Smooth muscle cell (in vitro differentiated cells): ENCODE measurements around the gene TRAP1. TPM values are rescaled to one million over a fixed set of nuclear protein-coding genes. Genes with fewer than 3 reads are reported as not detected.
A peak's percentile ranks its signal among the peaks of the same experiment; 100 is the strongest.

Experiments used
- DNase-seq: peaks from one replicate; lab custom pipeline; 2025; ENCODE audit not compliant: unreplicated experiment; lab: John Stamatoyannopoulos, UW
- H2AFZ ChIP-seq: fragments of 200-600 bp; sonication (generic); 2 replicates; pipeline ENCODE4 v1.6.0; 2016; ENCODE audit warnings: antibody characterized with exemption, low read depth, mild to moderate bottlenecking
- H3F3A ChIP-seq: fragments of 200-600 bp; sonication (generic); 2 replicates; pipeline ENCODE4 v1.6.0; 2017; ENCODE audit warnings: antibody characterized with exemption, low read depth
- H3K27ac ChIP-seq: fragments of 200-600 bp; sonication (generic); 2 replicates; pipeline ENCODE4 v1.5.1; 2016; ENCODE audit warnings: low read depth, mild to moderate bottlenecking
- H3K27me3 ChIP-seq: fragments of 200-600 bp; sonication (generic); 2 replicates; pipeline ENCODE4 v1.6.1; 2016; ENCODE audit warnings: low read depth, mild to moderate bottlenecking
- H3K36me3 ChIP-seq: fragments of 200-600 bp; sonication (generic); 2 replicates; pipeline ENCODE4 v1.5.1; 2016; ENCODE audit warnings: low read depth
- H3K4me1 ChIP-seq: fragments of 200-600 bp; sonication (generic); 2 replicates; pipeline ENCODE4 v1.5.1; 2016; ENCODE audit warnings: low read depth
- H3K4me2 ChIP-seq: fragments of 200-600 bp; sonication (generic); 2 replicates; pipeline ENCODE4 v1.6.0; 2016; ENCODE audit warnings: mild to moderate bottlenecking
- H3K4me3 ChIP-seq: fragments of 200-600 bp; sonication (generic); 2 replicates; pipeline ENCODE4 v1.5.1; 2016; ENCODE audit warnings: mild to moderate bottlenecking
- H3K79me2 ChIP-seq: fragments of 200-600 bp; sonication (generic); 2 replicates; pipeline ENCODE4 v1.6.0; 2016; ENCODE audit warnings: low read depth, mild to moderate bottlenecking
- H3K9ac ChIP-seq: fragments of 200-600 bp; sonication (generic); 2 replicates; pipeline ENCODE4 v1.6.0; 2016; ENCODE audit warnings: low read depth
- H3K9me3 ChIP-seq: fragments of 200-600 bp; sonication (generic); replicated peaks from 2 replicates; pipeline ENCODE4 v1.5.1; 2016; ENCODE audit warnings: low read depth
- H4K20me1 ChIP-seq: fragments of 200-600 bp; sonication (generic); 2 replicates; pipeline ENCODE4 v1.6.0; 2016; ENCODE audit warnings: low read depth
- WGBS: methylation state at CpG from one replicate; pipeline ENCODE4 v1.1.7; 2016; ENCODE audit warnings: low lambda C conversion rate; 5-methylcytosine and 5-hydroxymethylcytosine counted together
- polyA plus RNA-seq: library from polyadenylated mRNA; unstranded; fragments of >200 nt; fragmentation: Nextera tagmentation; extraction: Ambion mirVana; gene quantifications from 2 replicates; pipeline ENCODE4 v1.2.1, GENCODE V29; 2016
- total RNA-seq: library from RNA; depleted of rRNA; stranded (reverse); fragments of >200 nt; gene quantifications from 2 replicates; pipeline ENCODE4 v1.2.3, GENCODE V29; 2014
- TF ChIP-seq, protein P1 (sequence below): fragments of 200-600 bp; sonication (generic); IDR thresholded peaks from 2 replicates; pipeline ENCODE4 v1.5.1; 2017; ENCODE audit warnings: borderline replicate concordance, mild to moderate bottlenecking, antibody characterized with exemption; ENCODE audit not compliant: insufficient read depth, poor library complexity, severe bottlenecking

The TRAP1 gene
- total and polyA plus RNA-seq, 2 experiments from 2014 or later: 37.7 to 46.6 TPM

DNA sequence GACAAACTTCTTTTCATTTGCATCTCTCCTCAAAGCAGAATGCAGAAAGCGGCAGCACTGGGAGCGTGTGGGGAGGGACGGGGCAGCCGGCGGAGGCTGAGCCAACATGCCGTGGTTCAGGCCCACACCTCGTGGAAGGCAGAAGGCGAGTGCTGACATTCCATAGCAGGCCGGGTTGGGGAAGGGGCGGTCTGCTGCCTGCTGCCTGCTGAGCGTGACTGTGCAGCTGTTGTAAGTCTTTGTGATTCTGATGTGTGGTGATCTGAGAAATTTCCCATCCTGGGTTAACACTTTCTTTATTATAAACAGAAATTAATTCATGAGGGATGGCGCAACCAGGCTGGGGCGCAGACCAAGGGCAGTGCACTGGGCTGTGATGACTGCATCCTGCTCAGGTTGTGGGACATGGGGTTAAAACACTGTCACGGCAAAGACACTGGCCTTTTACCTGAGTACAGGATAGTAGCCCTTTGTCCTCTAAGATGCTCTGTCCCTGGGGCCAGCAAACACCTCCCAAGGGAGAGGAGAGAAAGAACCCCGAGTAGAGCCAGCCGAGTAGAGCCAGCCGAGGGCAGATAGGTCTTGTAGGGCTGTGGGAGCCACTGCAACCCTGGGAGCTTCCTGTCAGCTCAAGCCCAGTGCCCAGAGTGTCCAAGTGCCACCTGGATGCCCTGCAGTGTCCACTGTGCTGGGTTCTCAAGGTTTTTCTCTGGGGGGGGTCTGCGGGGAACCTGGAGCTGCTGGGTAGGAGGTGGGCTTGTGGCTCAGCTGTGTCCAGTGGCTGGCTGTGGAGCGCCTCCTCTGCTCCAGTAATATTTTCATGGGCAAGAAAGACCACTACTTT, 71.6 kb downstream of the TRAP1 start:
- H3K9ac ChIP-seq: no peak overlapping the region
- H3K4me1 ChIP-seq: peaks cover 14% of the 10 kb centered on the region
- peaks cover 15% of the 10 kb centered on the region for H4K20me1 ChIP-seq
- peak overlapping the region; percentile 10 for H3K4me2 ChIP-seq
- H3K9me3 ChIP-seq: no peaks in the 10 kb centered on the region
- H3K27me3 ChIP-seq: no peaks in the 10 kb centered on the region
- no peak for DNase-seq
- H3K36me3 ChIP-seq: no peaks in the 10 kb centered on the region
- peaks cover 3% of the 10 kb centered on the region for H3F3A ChIP-seq
- 49% methylated on average over 19 of the region's 19 CpGs for WGBS
- no peaks in the 10 kb centered on the region for H3K79me2 ChIP-seq
- no peak overlapping the region for H3K4me3 ChIP-seq
- no peak overlapping the region for H3K27ac ChIP-seq
- no peak overlapping the region for H2AFZ ChIP-seq
- TF ChIP-seq, protein P1, sequence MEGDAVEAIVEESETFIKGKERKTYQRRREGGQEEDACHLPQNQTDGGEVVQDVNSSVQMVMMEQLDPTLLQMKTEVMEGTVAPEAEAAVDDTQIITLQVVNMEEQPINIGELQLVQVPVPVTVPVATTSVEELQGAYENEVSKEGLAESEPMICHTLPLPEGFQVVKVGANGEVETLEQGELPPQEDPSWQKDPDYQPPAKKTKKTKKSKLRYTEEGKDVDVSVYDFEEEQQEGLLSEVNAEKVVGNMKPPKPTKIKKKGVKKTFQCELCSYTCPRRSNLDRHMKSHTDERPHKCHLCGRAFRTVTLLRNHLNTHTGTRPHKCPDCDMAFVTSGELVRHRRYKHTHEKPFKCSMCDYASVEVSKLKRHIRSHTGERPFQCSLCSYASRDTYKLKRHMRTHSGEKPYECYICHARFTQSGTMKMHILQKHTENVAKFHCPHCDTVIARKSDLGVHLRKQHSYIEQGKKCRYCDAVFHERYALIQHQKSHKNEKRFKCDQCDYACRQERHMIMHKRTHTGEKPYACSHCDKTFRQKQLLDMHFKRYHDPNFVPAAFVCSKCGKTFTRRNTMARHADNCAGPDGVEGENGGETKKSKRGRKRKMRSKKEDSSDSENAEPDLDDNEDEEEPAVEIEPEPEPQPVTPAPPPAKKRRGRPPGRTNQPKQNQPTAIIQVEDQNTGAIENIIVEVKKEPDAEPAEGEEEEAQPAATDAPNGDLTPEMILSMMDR: no peak

DNA sequence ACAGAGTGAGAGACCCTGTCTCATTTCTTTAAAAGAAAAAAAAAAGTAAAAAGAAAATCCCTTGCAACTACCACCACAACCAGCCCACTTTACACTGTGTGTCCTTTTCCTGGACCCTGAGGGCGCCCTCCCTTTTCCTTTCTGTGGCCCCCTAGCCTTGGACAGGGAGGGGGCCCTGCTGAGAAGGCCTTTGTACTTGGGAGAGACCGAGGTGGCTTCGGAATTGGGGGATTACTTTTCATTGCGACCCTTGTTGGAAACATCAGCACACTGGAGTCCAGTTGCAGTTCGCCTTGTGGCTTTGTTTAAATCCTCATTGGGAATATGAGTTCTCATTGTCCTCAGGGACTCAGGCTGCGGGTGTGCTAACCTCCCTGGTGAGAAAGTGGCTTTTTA, 72.2 kb downstream of the TRAP1 start:
- no peak overlapping the region for H3K27ac ChIP-seq
- H2AFZ ChIP-seq: no peak overlapping the region
- peaks cover 19% of the 10 kb centered on the region for H4K20me1 ChIP-seq
- peaks cover 3% of the 10 kb centered on the region for H3F3A ChIP-seq
- WGBS: 76% methylated on average over 6 of the region's 6 CpGs
- peaks cover 14% of the 10 kb centered on the region for H3K4me1 ChIP-seq
- H3K36me3 ChIP-seq: no peaks in the 10 kb centered on the region
- TF ChIP-seq, protein P1: no peak
- H3K27me3 ChIP-seq: no peaks in the 10 kb centered on the region
- no peaks in the 10 kb centered on the region for H3K79me2 ChIP-seq
- peak overlapping the region; percentile 10 for H3K4me2 ChIP-seq
- H3K9ac ChIP-seq: no peak overlapping the region
- no peak overlapping the region for H3K4me3 ChIP-seq
- H3K9me3 ChIP-seq: no peaks in the 10 kb centered on the region
- no peak for DNase-seq

DNA sequence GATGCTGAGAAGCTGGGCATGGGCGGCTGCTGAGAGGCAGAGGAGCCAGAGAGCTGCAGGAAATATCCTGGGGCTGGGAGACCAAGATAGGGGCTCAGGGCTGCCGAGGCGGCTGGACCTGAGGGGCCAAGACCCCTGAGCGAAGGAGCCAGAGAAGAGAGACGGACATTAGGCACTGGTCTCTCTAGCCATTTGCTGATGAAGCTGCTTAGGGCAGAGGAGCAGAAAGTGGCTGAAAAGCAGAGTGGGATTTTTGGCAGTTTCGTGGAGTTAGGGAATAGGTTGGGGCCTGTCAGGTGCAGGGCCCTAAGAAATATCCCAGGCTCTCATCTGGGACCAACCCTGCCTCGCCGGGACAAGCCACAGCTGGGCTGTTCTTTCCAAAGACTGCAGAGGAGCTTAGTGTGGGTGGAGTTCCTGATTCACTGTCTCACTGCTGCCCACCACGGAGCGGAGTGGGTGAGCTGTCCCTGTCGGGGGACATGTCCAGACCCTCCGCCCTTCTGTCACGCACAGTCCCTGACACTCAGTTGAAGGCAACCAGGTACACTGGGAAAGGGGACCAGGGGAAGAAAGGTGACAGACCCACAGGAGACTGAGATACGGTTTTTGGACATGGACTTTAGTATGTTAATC, 74.1 kb downstream of the TRAP1 start:
- no peak for DNase-seq
- Histone ChIP-seq H3K4me1 (peaks cover 14% of the 10 kb centered on the region), H2AFZ (no peak overlapping the region), H3K4me3 (no peak overlapping the region), H3K27me3 (no peaks in the 10 kb centered on the region), H3K27ac (peak overlapping the region; percentile 42), H3K36me3 (no peaks in the 10 kb centered on the region), H3F3A (peaks cover 6% of the 10 kb centered on the region), H3K79me2 (no peaks in the 10 kb centered on the region), H3K9ac (peak overlapping the region; percentile 13), H4K20me1 (peaks cover 25% of the 10 kb centered on the region), H3K4me2 (peak overlapping the region; percentile 58), H3K9me3 (no peaks in the 10 kb centered on the region)
- TF ChIP-seq, protein P1: no peak
- WGBS: 65% methylated on average over 14 of the region's 14 CpGs
